H9 (cell line): ENCODE data around the gene ZNF644. TPM values are rescaled to one million over a fixed set of nuclear protein-coding genes. Genes with fewer than 3 reads are reported as not detected.

Experiments used
- DNase-seq: peaks from one replicate; pipeline ENCODE4 v3.0.0-alpha.2; 2017
- H2AFZ ChIP-seq: one replicate; pipeline ENCODE4 v1.6.1; 2013; ENCODE audit warnings: mild to moderate bottlenecking, low read length, control low read depth, moderate library complexity
- H2AK5ac ChIP-seq: 2 replicates; pipeline ENCODE4 v1.6.1; 2013; ENCODE audit warnings: low read length, control low read depth, mixed read lengths; ENCODE audit not compliant: insufficient read length
- H2BK120ac ChIP-seq: one replicate; pipeline ENCODE4 v1.6.1; 2013; ENCODE audit warnings: low read depth, mild to moderate bottlenecking, low read length, control low read depth, inconsistent platforms; ENCODE audit not compliant: poor library complexity, severe bottlenecking
- H2BK12ac ChIP-seq: 2 replicates; pipeline ENCODE4 v1.6.1; 2013; ENCODE audit warnings: low read length, control low read depth, mixed read lengths, low read depth; ENCODE audit not compliant: insufficient read length
- H2BK15ac ChIP-seq: 2 replicates; pipeline ENCODE4 v1.6.1; 2013; ENCODE audit warnings: low read depth, low read length, control low read depth
- H2BK20ac ChIP-seq: one replicate; pipeline ENCODE4 v1.6.1; 2013; ENCODE audit warnings: low read depth, mild to moderate bottlenecking, low read length, control low read depth, inconsistent platforms; ENCODE audit not compliant: poor library complexity, severe bottlenecking
- H2BK5ac ChIP-seq: 2 replicates; pipeline ENCODE4 v1.6.1; 2013; ENCODE audit warnings: low read length, control low read depth, mixed read lengths; ENCODE audit not compliant: insufficient read length
- H3K14ac ChIP-seq: 2 replicates; pipeline ENCODE4 v1.6.1; 2013; ENCODE audit warnings: low read length, control low read depth; ENCODE audit not compliant: insufficient read depth
- H3K18ac ChIP-seq: 2 replicates; pipeline ENCODE4 v1.6.1; 2013; ENCODE audit warnings: low read depth, mild to moderate bottlenecking, mixed read lengths, low read length, control low read depth; ENCODE audit not compliant: insufficient read length
- H3K23ac ChIP-seq: 2 replicates; pipeline ENCODE4 v1.6.1; 2013; ENCODE audit warnings: low read length, control low read depth, mixed read lengths, low read depth; ENCODE audit not compliant: insufficient read length
- H3K23me2 ChIP-seq: 2 replicates; pipeline ENCODE4 v1.6.1; 2013; ENCODE audit warnings: low read depth, mild to moderate bottlenecking, mixed read lengths, low read length, control low read depth; ENCODE audit not compliant: insufficient read length, poor library complexity, severe bottlenecking
- H3K27ac ChIP-seq: 2 replicates; pipeline ENCODE4 v1.5.1; 2013; ENCODE audit warnings: low read length, control low read depth, mixed read lengths, low read depth; ENCODE audit not compliant: insufficient read length
- H3K27me3 ChIP-seq: 2 replicates; pipeline ENCODE4 v1.6.1; 2013; ENCODE audit warnings: low read length, control low read depth, inconsistent platforms; ENCODE audit not compliant: insufficient read depth
- H3K4ac ChIP-seq: 2 replicates; pipeline ENCODE4 v1.6.1; 2013; ENCODE audit warnings: low read depth, mild to moderate bottlenecking, control low read depth, inconsistent platforms, low read length, moderate library complexity
- H3K4me1 ChIP-seq: 2 replicates; pipeline ENCODE4 v1.6.1; 2013; ENCODE audit warnings: low read length, control low read depth, inconsistent platforms; ENCODE audit not compliant: insufficient read depth
- H3K4me2 ChIP-seq: 2 replicates; pipeline ENCODE4 v1.6.1; 2013; ENCODE audit warnings: low read length, control low read depth, mixed read lengths; ENCODE audit not compliant: insufficient read length, insufficient read depth
- H3K56ac ChIP-seq: 2 replicates; pipeline ENCODE4 v1.6.1; 2013; ENCODE audit warnings: low read depth, mild to moderate bottlenecking, mixed read lengths, low read length, control low read depth; ENCODE audit not compliant: insufficient read length
- H3K79me1 ChIP-seq: 2 replicates; pipeline ENCODE4 v1.6.1; 2013; ENCODE audit warnings: low read depth, mild to moderate bottlenecking, moderate library complexity, low read length, control low read depth, inconsistent platforms; ENCODE audit not compliant: insufficient read depth, poor library complexity, severe bottlenecking
- H3K79me2 ChIP-seq: 2 replicates; pipeline ENCODE4 v1.6.1; 2013; ENCODE audit warnings: low read length, control low read depth, inconsistent platforms; ENCODE audit not compliant: insufficient read depth
- H3K9ac ChIP-seq: 2 replicates; pipeline ENCODE4 v1.6.1; 2013; ENCODE audit warnings: low read length, control low read depth, mixed read lengths; ENCODE audit not compliant: insufficient read length; ENCODE audit errors: extremely low read depth
- H3K9me3 ChIP-seq: one replicate; pipeline ENCODE4 v1.6.1; 2013; ENCODE audit warnings: low read depth, low read length, inconsistent platforms; ENCODE audit not compliant: control insufficient read depth
- H3T11ph ChIP-seq: one replicate; pipeline ENCODE4 v1.6.1; 2013; ENCODE audit warnings: mild to moderate bottlenecking, low read length, control low read depth, inconsistent platforms
- H4K20me1 ChIP-seq: one replicate; pipeline ENCODE4 v1.6.1; 2013; ENCODE audit not compliant: control insufficient read depth, insufficient read length, insufficient read depth
- H4K5ac ChIP-seq: 2 replicates; pipeline ENCODE4 v1.6.1; 2013; ENCODE audit warnings: low read depth, mild to moderate bottlenecking, mixed read lengths, low read length, control low read depth; ENCODE audit not compliant: insufficient read length
- H4K8ac ChIP-seq: replicated peaks from 2 replicates; pipeline ENCODE4 v1.6.1; 2013; ENCODE audit warnings: low read length, control low read depth, mixed read lengths, low read depth; ENCODE audit not compliant: insufficient read length
- H4K91ac ChIP-seq: 2 replicates; pipeline ENCODE4 v1.6.1; 2013; ENCODE audit warnings: low read depth, mild to moderate bottlenecking, moderate library complexity, mixed read lengths, low read length, control low read depth; ENCODE audit not compliant: insufficient read length
- H3K27ac Mint-ChIP-seq, 3 experiments: 2 replicates in 2 of 3; 3 replicates in 1 of 3; pipeline ENCODE4 v1.8.0; 2020 to 2021; ENCODE audit warnings: mixed read lengths in 3 of 3, mild to moderate bottlenecking in 1 of 3, moderate library complexity in 1 of 3
- H3K27me3 Mint-ChIP-seq: 2 replicates; pipeline ENCODE4 v1.8.0; 2021; ENCODE audit warnings: low read depth, mild to moderate bottlenecking, moderate library complexity, mixed read lengths
- H3K36me3 Mint-ChIP-seq, 3 experiments: 2 replicates in 2 of 3; 3 replicates in 1 of 3; pipeline ENCODE4 v1.8.0; 2020 to 2021; ENCODE audit warnings: low read depth in 3 of 3, mixed read lengths in 3 of 3; ENCODE audit not compliant: insufficient read depth in 1 of 3
- H3K4me1 Mint-ChIP-seq, 2 experiments: 2 replicates each; pipeline ENCODE4 v1.8.0; 2020; ENCODE audit warnings: mixed read lengths in 2 of 2
- H3K4me3 Mint-ChIP-seq, 2 experiments: 2 replicates in 1 of 2; 3 replicates in 1 of 2; pipeline ENCODE4 v1.8.0; 2020 to 2021; ENCODE audit warnings: mild to moderate bottlenecking in 2 of 2, mixed read lengths in 2 of 2, moderate library complexity in 1 of 2
- H3K9me3 Mint-ChIP-seq, 2 experiments: 2 replicates in 1 of 2; 3 replicates in 1 of 2; pipeline ENCODE4 v1.8.0; 2020; ENCODE audit warnings: mild to moderate bottlenecking in 2 of 2, mixed read lengths in 2 of 2, moderate library complexity in 1 of 2
- CTCF ChIP-seq: fragments of 200-600 bp; sonication (generic); conservative IDR thresholded peaks from 3 replicates; pipeline ENCODE4 v1.8.0; 2021; ENCODE audit warnings: antibody characterized with exemption, mild to moderate bottlenecking
- WGBS: extraction: QIAGEN DNeasy Blood & Tissue Kit; methylation state at CpG from one replicate; pipeline ENCODE4 v1.1.7; 2013; ENCODE audit warnings: missing lambda C conversion rate, low lambda C conversion rate, mixed read lengths; ENCODE audit not compliant: insufficient read length; ENCODE audit errors: extremely low coverage; 5-methylcytosine and 5-hydroxymethylcytosine counted together
- total RNA-seq: library from RNA; stranded (reverse); gene quantifications from 2 replicates; pipeline ENCODE4 v1.2.1, GENCODE V29; 2021

The ZNF644 gene
- total RNA-seq, 1 experiment from 2014 or later = 78.9 TPM

DNA sequence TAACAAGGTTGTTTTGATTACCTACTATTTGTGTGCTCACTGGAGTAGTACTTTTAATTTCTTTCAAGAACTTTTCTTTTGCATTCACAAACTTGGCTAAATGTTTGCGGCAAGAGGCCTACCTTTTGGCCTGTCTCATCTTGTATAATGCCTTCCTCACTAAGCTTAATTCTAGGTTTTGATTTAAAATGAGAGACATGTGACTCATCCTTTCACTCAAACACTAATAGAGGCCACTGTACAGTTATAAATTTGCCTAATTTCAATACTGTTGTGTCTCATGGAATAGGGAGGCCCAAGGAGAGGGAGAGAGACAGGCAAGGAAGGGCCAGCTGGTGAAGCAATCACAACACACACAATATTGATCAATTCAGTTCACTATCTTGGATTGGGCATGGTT lies 66.1 kb downstream of the ZNF644 start:
- Histone ChIP-seq H3K56ac (no peak overlapping the region), H4K91ac (no peak overlapping the region), H3K4me1 (peaks cover 2% of the 10 kb centered on the region; the same call in 1 of the 2 replicates), H3K23ac (no peak overlapping the region), H2AFZ (no peak overlapping the region), H4K8ac (no peak overlapping the region), H3K79me1 (peaks cover 11% of the 10 kb centered on the region), H2BK20ac (no peak overlapping the region), H3K14ac (no peak overlapping the region), H3K9me3 (no peaks in the 10 kb centered on the region), H3K18ac (no peak overlapping the region), H2BK120ac (no peak overlapping the region), H3T11ph (no peak overlapping the region), H2BK15ac (no peak overlapping the region), H4K5ac (no peak overlapping the region), H2BK5ac (no peak overlapping the region), H3K23me2 (no peaks in the 10 kb centered on the region), H3K4me2 (no peak overlapping the region), H2BK12ac (no peak overlapping the region), H4K20me1 (no peaks in the 10 kb centered on the region), H3K4ac (no peak overlapping the region), H3K79me2 (peaks cover 31% of the 10 kb centered on the region; the same call in 1 of the 2 replicates), H2AK5ac (no peak overlapping the region), H3K27me3 (no peaks in the 10 kb centered on the region), H3K27ac (no peak overlapping the region), H3K9ac (no peak overlapping the region)
- Mint-ChIP-seq H3K4me1 (peaks cover 45 to 56% of the 10 kb centered on the region in 2 experiments), H3K27ac (no peak overlapping the region), H3K4me3 (no peak overlapping the region), H3K36me3 (peaks cover 11 to 23% (median 13%) of the 10 kb centered on the region in 3 experiments; a peak in 6 of 7 replicates), H3K9me3 (no peaks in the 10 kb centered on the region; a peak in 1 of 5 replicates), H3K27me3 (no peaks in the 10 kb centered on the region)
- no peak for TF ChIP-seq CTCF
- no CpG with 5 or more reads among the region's 1 CpG for WGBS
- DNase-seq = no peak
